Muscle layer of duodenum (tissue), 2 donors: ENCODE measurements around the gene FOXK1.
A peak's percentile ranks its signal among the peaks of the same experiment; 100 is the strongest.

Experiments
- H3K27ac ChIP-seq: one replicate; pipeline ENCODE4 v1.7.0; 2013; ENCODE audit warnings: mild to moderate bottlenecking, low read length
- H3K27me3 ChIP-seq: one replicate; pipeline ENCODE4 v1.7.0; 2013; ENCODE audit warnings: low read depth, mild to moderate bottlenecking, control low read depth, low read length
- H3K36me3 ChIP-seq, 2 donors: one replicate each; pipeline ENCODE4 v1.7.0; 2013; ENCODE audit warnings: low read length in 2 of 2, control low read depth in 1 of 2, mild to moderate bottlenecking in 1 of 2; ENCODE audit not compliant: insufficient read depth in 2 of 2, control insufficient read depth in 1 of 2
- H3K4me1 ChIP-seq, 2 donors: one replicate each; pipeline ENCODE4 v1.7.0; 2013; ENCODE audit warnings: low read length in 2 of 2, mild to moderate bottlenecking in 2 of 2, control low read depth in 1 of 2, moderate library complexity in 1 of 2; ENCODE audit not compliant: insufficient read depth in 2 of 2, control insufficient read depth in 1 of 2
- H3K4me3 ChIP-seq, 2 donors: one replicate each; pipeline ENCODE4 v1.7.0; 2013; ENCODE audit warnings: low read length in 2 of 2, low read depth in 1 of 2, mild to moderate bottlenecking in 1 of 2
- H3K9me3 ChIP-seq, 2 donors: one replicate each; pipeline ENCODE4 v1.7.0; 2013; ENCODE audit warnings: low read length in 2 of 2, control low read depth in 1 of 2, mild to moderate bottlenecking in 1 of 2; ENCODE audit not compliant: control insufficient read depth in 1 of 2
- donor health status: healthy.

The FOXK1 gene

DNA sequence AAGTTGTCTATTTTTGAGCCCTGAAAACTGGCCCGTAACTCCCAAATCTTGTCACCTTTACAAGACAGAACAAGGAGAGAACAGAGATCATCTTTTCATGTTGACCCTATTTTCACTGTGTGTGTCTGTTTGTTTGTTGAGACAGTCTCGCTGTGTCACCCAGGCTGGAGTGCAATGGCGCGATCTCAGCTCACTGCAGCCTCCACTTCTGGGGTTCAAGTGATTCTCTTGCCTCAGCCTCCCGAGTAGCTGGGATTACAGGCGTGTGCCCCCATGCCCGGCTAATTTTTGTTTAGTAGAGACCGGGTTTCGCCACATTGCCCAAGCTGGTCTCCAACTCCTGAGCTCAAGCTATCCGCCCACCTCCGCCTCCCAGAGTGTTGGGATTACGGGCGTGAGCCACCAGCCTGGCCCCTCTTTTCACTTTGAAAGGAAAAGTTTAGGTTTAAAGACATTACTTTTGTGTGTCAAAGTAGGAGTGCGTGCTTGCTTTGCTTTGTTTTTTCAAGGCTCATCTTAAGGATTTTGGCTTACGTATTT is 32.1 kb downstream of the FOXK1 start:
- Histone ChIP-seq H3K36me3 (peaks cover 0 to 7% of the 10 kb centered on the region in 2 donors), H3K4me3 (no peak overlapping the region), H3K27ac (no peak overlapping the region), H3K27me3 (no peaks in the 10 kb centered on the region), H3K9me3 (no peaks in the 10 kb centered on the region), H3K4me1 (peaks cover 0 to 18% of the 10 kb centered on the region in 2 donors)

DNA sequence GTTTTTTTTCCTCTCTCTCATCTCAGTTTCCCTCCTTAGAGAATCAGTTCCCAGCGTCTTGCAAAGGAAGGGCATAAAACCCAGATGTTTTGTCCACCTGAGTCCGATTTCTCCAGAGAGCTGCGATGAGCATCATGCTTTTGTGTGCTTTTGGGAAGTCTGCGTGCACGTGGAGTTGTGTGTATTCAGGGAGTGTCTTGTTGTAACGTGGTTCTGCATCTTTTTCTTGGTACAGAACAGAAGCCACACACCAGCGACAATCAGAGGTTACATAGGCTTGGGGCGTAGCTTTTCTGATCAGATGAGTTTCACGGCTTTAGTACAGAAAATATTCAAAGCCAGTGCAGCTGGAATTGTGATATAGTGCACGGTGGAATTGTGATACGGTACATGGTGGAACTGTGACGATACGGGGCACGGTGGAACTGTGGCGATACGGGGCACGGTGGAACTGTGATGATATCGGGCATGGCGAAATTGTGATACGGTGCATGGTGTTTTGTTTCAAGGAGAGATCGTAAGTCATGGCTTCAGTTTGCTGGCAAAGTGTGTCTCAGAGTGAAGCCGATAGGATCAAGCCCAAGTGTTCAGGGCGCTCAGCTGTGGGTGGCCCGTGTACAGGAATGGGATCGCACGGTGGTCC is 32.8 kb downstream of the FOXK1 start:
- H3K27me3 ChIP-seq = no peaks in the 10 kb centered on the region
- peak overlapping the region in 1 of 2 donors; percentile 5 for H3K4me3 ChIP-seq
- H3K36me3 ChIP-seq = peaks cover 0 to 7% of the 10 kb centered on the region in 2 donors
- no peak overlapping the region for H3K27ac ChIP-seq
- peaks cover 0 to 18% of the 10 kb centered on the region in 2 donors for H3K4me1 ChIP-seq
- no peaks in the 10 kb centered on the region for H3K9me3 ChIP-seq

DNA sequence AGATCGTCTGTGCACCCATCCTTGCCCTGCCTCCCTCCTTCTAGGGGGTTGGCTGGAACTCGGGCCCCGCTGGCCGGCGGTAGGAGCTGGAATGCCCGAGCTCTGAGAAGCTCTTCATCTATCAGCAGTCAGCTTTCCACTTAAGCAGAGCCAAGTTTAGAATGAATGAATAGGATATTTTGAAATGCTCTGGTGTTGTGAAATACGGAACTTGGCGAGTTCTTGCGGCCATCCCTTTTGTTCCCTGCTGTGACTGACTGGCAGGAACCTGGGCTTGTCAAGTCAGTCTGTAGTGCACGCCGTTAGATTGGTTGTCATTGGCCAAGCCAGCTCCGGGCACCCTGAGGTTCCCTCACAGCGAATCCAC is 33.3 kb downstream of the FOXK1 start:
- Histone ChIP-seq H3K27me3 (no peaks in the 10 kb centered on the region), H3K4me1 (peaks cover 0 to 18% of the 10 kb centered on the region in 2 donors), H3K4me3 (peak overlapping the region in 1 of 2 donors; percentile 5), H3K9me3 (no peaks in the 10 kb centered on the region), H3K36me3 (peaks cover 0 to 7% of the 10 kb centered on the region in 2 donors), H3K27ac (no peak overlapping the region)

DNA sequence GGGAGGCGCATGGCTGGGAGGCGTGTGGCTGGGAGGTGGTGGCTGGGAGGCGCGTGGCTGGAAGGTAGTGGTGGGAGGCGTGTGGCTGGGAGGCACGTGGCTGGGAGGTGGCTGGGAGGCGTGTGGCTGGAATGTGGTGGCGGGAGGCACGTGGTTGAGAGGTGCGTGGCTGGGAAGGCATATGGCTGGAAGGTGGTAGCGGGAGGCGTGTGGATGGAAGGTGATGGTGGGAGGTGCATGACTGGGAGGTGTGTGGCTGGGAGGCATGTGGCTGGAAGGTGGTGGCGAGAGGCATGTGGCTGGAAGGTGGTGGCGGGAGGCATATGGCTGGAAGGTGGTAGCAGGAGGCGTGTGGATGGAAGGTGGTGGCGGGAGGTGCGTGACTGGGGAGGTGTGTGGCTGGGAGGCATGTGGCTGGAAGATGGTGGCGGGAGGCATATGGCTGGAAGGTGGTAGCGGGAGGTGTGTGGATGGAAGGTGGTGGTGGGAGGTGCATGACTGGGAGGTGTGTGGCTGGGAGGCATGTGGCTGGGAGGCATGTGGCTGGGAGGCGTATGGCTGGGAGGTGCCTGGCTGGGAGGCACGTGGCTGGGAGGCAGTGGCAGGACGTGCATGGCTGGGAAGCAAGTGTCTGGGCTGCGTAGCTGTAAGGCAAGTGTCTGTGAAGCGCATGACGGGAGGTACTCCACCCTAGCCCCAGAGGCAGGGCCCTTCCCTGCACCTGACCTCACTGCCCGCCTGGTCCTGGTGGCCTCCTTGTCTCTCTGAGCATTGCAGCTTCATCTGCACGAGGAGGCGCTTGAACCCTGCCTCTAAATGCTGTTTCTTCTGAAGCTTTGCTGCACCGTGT is 35.1 kb downstream of the FOXK1 start:
- H3K27ac ChIP-seq = no peak overlapping the region
- no peaks in the 10 kb centered on the region for H3K9me3 ChIP-seq
- no peaks in the 10 kb centered on the region for H3K27me3 ChIP-seq
- peaks cover 0 to 18% of the 10 kb centered on the region in 2 donors for H3K4me1 ChIP-seq
- H3K36me3 ChIP-seq = peaks cover 0 to 7% of the 10 kb centered on the region in 2 donors
- no peak overlapping the region for H3K4me3 ChIP-seq

DNA sequence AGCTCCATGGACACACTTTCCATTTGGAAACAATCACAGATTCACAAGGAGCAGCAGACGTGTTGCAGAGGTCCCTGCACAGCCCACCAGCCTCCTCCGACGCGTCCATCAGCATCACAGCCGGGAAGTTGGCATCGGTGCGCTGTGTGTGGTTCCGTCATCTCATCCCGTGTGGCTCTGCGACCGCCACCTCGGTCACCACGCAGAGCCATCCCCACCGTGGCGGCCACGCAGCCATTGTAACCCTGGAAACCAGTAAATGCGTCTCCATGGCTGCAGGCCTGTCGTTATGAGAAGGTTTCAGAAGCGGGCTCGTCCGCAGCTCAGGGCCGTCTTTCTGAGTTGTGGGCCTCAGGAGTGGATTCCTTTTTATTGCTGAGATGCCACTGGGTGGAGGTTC is 36.0 kb downstream of the FOXK1 start:
- peaks cover 3 to 16% of the 10 kb centered on the region in 2 donors for H3K36me3 ChIP-seq
- no peaks in the 10 kb centered on the region for H3K27me3 ChIP-seq
- H3K4me3 ChIP-seq = no peak overlapping the region
- no peaks in the 10 kb centered on the region for H3K9me3 ChIP-seq
- H3K4me1 ChIP-seq = peaks cover 0 to 26% of the 10 kb centered on the region in 2 donors
- no peak overlapping the region for H3K27ac ChIP-seq

DNA sequence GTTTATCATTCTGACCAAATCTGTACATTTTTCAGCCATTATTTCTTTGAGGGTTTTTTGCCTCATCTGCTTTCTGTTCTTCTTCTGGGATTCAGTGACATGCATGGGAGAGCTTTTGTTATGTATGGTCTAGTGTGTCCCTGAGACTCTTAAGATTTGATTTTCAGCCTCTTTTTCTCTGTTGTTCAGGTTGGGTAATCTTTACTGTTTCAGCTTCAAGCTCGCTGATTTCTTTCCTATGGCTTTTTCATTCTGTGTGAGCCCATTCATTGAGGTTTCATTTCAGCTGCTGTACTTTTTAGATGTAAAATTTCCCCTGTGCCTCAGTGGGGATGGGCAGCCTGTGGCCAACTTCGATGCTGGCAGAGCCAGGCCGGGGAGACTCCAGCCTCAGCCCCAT is 38.1 kb downstream of the FOXK1 start:
- Histone ChIP-seq H3K4me1 (peaks cover 5 to 39% of the 10 kb centered on the region in 2 donors), H3K9me3 (no peaks in the 10 kb centered on the region), H3K27ac (no peak overlapping the region), H3K27me3 (no peaks in the 10 kb centered on the region), H3K36me3 (peaks cover 3 to 17% of the 10 kb centered on the region in 2 donors), H3K4me3 (no peak overlapping the region)

DNA sequence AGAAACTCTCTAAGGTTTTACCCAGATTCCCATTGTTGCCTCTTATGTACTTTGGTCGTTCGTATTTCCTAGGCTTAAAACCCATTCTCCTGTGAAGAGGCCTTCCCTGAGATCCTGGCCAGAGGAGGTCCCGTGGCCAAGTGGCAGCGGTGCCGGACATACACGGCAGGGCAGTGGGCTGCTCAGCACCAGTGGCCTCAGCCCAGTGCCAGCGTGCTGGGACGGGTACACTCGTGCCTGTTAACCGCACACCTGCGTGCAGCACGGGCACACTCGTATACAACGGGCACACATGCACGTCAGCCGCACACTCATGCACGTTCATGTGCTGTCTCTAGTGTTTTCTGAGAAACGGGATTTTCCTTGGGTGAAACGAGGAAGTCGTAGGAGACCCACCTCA is 40.2 kb downstream of the FOXK1 start:
- no peak overlapping the region for H3K27ac ChIP-seq
- H3K27me3 ChIP-seq = no peaks in the 10 kb centered on the region
- H3K4me3 ChIP-seq = no peak overlapping the region
- peaks cover 3 to 21% of the 10 kb centered on the region in 2 donors for H3K36me3 ChIP-seq
- peaks cover 5 to 36% of the 10 kb centered on the region in 2 donors for H3K4me1 ChIP-seq
- H3K9me3 ChIP-seq = no peaks in the 10 kb centered on the region

DNA sequence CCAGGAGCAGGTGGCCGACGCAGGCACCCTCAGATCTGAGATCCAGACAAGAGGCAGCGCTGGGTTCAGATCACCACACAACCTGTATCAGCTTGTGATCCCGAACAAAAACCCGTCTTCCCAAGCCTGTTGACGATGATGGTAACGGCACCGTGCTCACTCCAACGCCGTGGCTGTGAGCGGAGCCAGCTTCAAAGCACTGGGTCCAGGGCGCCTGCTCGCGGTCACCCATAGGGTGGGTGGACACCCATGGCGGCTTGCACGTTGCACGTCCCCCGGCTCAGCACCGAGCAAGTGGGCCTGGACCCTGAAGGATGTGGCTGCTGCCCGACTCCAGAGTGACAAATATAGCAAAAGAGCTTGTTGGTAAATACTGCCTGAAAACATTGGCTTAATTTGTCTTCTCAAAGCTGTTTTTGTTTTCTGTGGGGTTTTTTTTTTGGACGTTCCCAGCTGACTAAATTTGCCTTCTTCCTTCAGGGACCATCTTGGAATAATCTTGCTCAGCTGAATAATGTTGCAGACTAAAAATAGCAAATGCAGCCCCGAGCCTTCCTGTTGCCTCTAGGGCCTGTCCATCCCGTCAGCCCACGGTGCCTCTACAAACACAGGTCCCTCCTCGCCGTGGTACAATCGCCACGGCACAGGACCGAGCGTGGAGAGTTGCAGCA is 41.0 kb downstream of the FOXK1 start:
- Histone ChIP-seq H3K36me3 (peaks cover 3 to 19% of the 10 kb centered on the region in 2 donors), H3K27ac (no peak overlapping the region), H3K4me1 (peaks cover 5 to 36% of the 10 kb centered on the region in 2 donors), H3K27me3 (no peaks in the 10 kb centered on the region), H3K9me3 (no peaks in the 10 kb centered on the region), H3K4me3 (no peak overlapping the region)

DNA sequence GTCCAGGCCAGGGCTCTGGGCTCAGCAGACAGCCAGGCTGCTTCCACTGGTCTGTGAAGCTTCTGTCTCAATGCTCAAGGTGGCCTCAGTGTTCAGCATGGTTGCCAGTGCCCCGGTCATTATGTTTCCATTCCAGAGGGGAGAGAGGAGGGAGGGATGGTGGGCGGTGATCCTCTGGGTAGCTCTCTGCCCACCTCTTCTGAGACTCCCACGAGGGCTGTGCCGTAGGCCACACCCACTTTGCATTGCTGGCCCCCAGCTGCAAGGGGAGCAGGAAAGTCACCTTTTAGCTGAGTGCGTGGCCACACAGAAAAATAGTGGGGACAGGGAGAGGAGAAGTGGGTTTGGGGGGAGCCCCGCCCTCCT is 42.5 kb downstream of the FOXK1 start:
- Histone ChIP-seq H3K9me3 (no peaks in the 10 kb centered on the region), H3K36me3 (peaks cover 3 to 14% of the 10 kb centered on the region in 2 donors), H3K27ac (peak overlapping the region; percentile 92), H3K4me3 (peak overlapping the region; percentile 63 to 66), H3K4me1 (peaks cover 5 to 36% of the 10 kb centered on the region in 2 donors), H3K27me3 (no peaks in the 10 kb centered on the region)

DNA sequence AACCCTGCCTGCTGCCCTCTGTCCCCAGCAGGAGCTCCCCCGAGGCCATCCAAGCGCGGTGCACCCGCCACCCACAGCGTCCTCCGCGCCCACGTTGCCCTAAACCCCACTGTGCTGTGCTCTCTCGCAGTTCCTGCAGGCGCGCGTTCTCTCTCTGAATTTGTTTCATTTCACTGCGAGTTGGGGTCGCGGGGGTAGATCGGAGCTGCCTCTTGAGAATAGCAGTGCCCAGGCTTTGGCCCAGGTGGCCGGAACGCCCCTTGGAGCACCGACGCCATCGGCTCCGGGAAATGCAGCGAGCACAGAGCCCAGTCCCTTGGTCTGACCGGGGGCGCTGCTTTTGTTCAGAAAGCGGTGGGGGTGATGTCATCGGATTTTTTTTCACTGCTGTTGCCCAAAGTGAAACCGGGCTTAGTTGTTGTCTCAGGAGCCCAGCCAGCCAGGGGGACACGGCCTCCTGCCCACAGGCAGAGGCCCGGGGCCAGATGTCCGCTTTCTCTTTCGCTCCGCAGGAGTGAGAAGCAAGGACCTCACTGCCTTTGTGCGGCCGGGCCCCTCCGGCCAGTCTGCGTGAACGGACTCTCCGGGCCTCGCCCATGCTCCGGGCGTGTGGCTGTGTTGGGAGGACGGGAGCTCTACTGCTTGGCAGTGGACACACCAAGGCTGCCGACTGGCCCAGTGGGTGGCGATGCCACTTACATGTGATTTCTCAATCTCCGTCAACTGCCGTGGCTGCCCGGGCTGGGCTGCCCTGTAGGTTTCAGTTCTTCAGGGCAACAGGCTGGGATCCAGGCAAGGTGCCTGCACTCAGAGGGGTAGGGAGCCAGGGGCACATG is 43.1 kb downstream of the FOXK1 start:
- H3K4me3 ChIP-seq = peak overlapping the region; percentile 63 to 66
- H3K9me3 ChIP-seq = no peaks in the 10 kb centered on the region
- H3K27me3 ChIP-seq = no peaks in the 10 kb centered on the region
- H3K36me3 ChIP-seq = peaks cover 3 to 14% of the 10 kb centered on the region in 2 donors
- H3K27ac ChIP-seq = peak overlapping the region; percentile 92
- peaks cover 5 to 36% of the 10 kb centered on the region in 2 donors for H3K4me1 ChIP-seq
